A549 (cell line): Measurements from ENCODE around the gene PCDHGB7. TPM values are rescaled to one million over a fixed set of nuclear protein-coding genes. Genes with fewer than 3 reads are reported as not detected.
"Not testable (repeated sequence)": the region's sequence is repeated elsewhere in the genome, so short reads cannot be mapped to it uniquely, and the experiment has no call there.

Experiments used
- ATAC-seq, 2 experiments: fragments of 200-7000 bp in 1 of 2; fragments of >200 bp in 1 of 2; cut with Nextera tagmentation in 1 of 2; cut with Tn5 transposase in 1 of 2; 3 replicates each; pipeline versions ENCODE4 v1.8.0 to v1.9.1; 2018 to 2020; ENCODE audit warnings: mild to moderate bottlenecking in 1 of 2, moderate library complexity in 1 of 2
- CTCF ChIA-PET: fragments of 300-600 bp; sonication (Branson Sonifier 250); formaldehyde crosslinking; extraction: SDS; loops from one replicate; lab custom pipeline; 2021; ENCODE audit warnings: antibody characterized with exemption, inconsistent platforms; lab: Yijun Ruan, JAX
- POLR2A ChIA-PET: fragments of 350-600 bp; formaldehyde crosslinking; extraction: SDS; loops from one replicate; lab custom pipeline; 2021; ENCODE audit warnings: antibody characterized with exemption, inconsistent platforms; lab: Yijun Ruan, JAX
- DNase-seq, 2 experiments: peaks; one replicate each; pipeline versions ENCODE4 v3.0.0 to v3.0.0-alpha.2; 2011 to 2016; ENCODE audit warnings: low read depth in 1 of 2, low spot score in 1 of 2
- FAIRE-seq: peaks from 2 replicates; lab custom pipeline; 2011; peaks lifted over from hg19 to GRCh38; lab: Jason Lieb, UNC
- H3K27ac ChIP-seq, 2 experiments: fragments of >200 bp; sonication (Bioruptor Twin); formaldehyde crosslinking; 3 replicates each; pipeline ENCODE4 v1.5.1; 2016 to 2017
- H3K4me1 ChIP-seq: fragments of >200 bp; sonication (Bioruptor Twin); formaldehyde crosslinking; 3 replicates; pipeline ENCODE4 v1.6.1; 2016
- H3K4me2 ChIP-seq: fragments of >200 bp; sonication (Bioruptor Twin); formaldehyde crosslinking; 3 replicates; pipeline ENCODE4 v1.6.1; 2016
- H3K4me3 ChIP-seq: fragments of >200 bp; sonication (Bioruptor Twin); formaldehyde crosslinking; 3 replicates; pipeline ENCODE4 v1.5.1; 2016
- H3K9me3 ChIP-seq: fragments of >200 bp; sonication (Bioruptor Twin); formaldehyde crosslinking; 3 replicates; pipeline ENCODE4 v1.6.1; 2016
- CBX2 ChIP-seq: fragments of 200-600 bp; sonication (generic); IDR thresholded peaks from 2 replicates; pipeline ENCODE4 v1.6.1; 2016; ENCODE audit warnings: low read depth, mild to moderate bottlenecking, borderline replicate concordance
- CHD2 ChIP-seq: fragments of 150-350 bp; IDR thresholded peaks from 2 replicates; pipeline ENCODE4 v1.6.1; 2014; ENCODE audit warnings: low read length; ENCODE audit not compliant: partially characterized antibody
- EP300 ChIP-seq, 2 experiments: fragments of >200 bp; sonication (Bioruptor Twin); formaldehyde crosslinking; IDR thresholded peaks; 2 replicates in 1 of 2; 3 replicates in 1 of 2; pipeline ENCODE4 v1.6.1; 2016 to 2017
- HOXB5 ChIP-seq: fragments of 250-450 bp; sonication (Bioruptor Pico); IDR thresholded peaks from 2 replicates; pipeline ENCODE4 v1.5.0; 2020; ENCODE audit warnings: mild to moderate bottlenecking, moderate library complexity
- JUNB ChIP-seq: fragments of >200 bp; sonication (Bioruptor Twin); formaldehyde crosslinking; IDR thresholded peaks from 2 replicates; pipeline ENCODE4 v1.6.1; 2016
- NFE2L2 ChIP-seq: fragments of 150-350 bp; conservative IDR thresholded peaks from 2 replicates; pipeline ENCODE4 v1.6.1; 2014; ENCODE audit warnings: low read length
- RAD21 ChIP-seq, 2 experiments: fragments of >200 bp in 1 of 2; sonication (Bioruptor Twin) in 1 of 2; formaldehyde crosslinking in 1 of 2; IDR thresholded peaks in 1 of 2; conservative IDR thresholded peaks in 1 of 2; 2 replicates in 1 of 2; 3 replicates in 1 of 2; pipeline ENCODE4 v1.6.1; 2012 to 2018; ENCODE audit warnings: inconsistent platforms in 1 of 2
- RFX5 ChIP-seq: fragments of 450-650 bp; IDR thresholded peaks from 2 replicates; pipeline ENCODE4 v1.7.1; 2014; ENCODE audit warnings: antibody characterized with exemption, mild to moderate bottlenecking, moderate library complexity
- TFCP2L1 ChIP-seq: fragments of 250-450 bp; sonication (Bioruptor Pico); IDR thresholded peaks from 2 replicates; pipeline ENCODE4 v1.5.0; 2021; ENCODE audit warnings: mild to moderate bottlenecking
- WGBS: methylation state at CpG from one replicate; pipeline ENCODE4 v1.1.6; 2017; ENCODE audit errors: missing lambda C conversion rate; 5-methylcytosine and 5-hydroxymethylcytosine counted together
- polyA plus RNA-seq, 4 experiments: library from polyadenylated mRNA; depleted of rRNA in 3 of 4; stranded (reverse); fragments of >200 nt; fragmentation: RNase III in 1 of 4; extraction: RNeasy Plus Mini Kit Qiagen cat#74134 plus additional on column Dnase treatment in 1 of 4; gene quantifications; 2 replicates in 3 of 4; 3 replicates in 1 of 4; pipeline ENCODE4 v1.2.3, GENCODE V29; 2011 to 2017
- TF ChIP-seq, protein P1 (sequence below): fragments of 150-350 bp; IDR thresholded peaks from 2 replicates; pipeline ENCODE4 v1.6.1; 2014; ENCODE audit warnings: low read depth, mild to moderate bottlenecking, low read length
- TF ChIP-seq, protein P2 (sequence below): fragments of 450-650 bp; IDR thresholded peaks from 2 replicates; pipeline ENCODE4 v1.6.1; 2014; ENCODE audit warnings: antibody characterized with exemption
- TF ChIP-seq, protein P3 (sequence below): fragments of 250-450 bp; sonication (Bioruptor Pico); IDR thresholded peaks from 2 replicates; pipeline ENCODE4 v1.5.0; 2021; ENCODE audit warnings: mild to moderate bottlenecking, moderate library complexity, borderline replicate concordance

PCDHGB7 gene
- polyA plus RNA-seq, 2 of the 4 experiments (the other 2 are of a cell fraction): 0.06 to 0.14 TPM

DNA sequence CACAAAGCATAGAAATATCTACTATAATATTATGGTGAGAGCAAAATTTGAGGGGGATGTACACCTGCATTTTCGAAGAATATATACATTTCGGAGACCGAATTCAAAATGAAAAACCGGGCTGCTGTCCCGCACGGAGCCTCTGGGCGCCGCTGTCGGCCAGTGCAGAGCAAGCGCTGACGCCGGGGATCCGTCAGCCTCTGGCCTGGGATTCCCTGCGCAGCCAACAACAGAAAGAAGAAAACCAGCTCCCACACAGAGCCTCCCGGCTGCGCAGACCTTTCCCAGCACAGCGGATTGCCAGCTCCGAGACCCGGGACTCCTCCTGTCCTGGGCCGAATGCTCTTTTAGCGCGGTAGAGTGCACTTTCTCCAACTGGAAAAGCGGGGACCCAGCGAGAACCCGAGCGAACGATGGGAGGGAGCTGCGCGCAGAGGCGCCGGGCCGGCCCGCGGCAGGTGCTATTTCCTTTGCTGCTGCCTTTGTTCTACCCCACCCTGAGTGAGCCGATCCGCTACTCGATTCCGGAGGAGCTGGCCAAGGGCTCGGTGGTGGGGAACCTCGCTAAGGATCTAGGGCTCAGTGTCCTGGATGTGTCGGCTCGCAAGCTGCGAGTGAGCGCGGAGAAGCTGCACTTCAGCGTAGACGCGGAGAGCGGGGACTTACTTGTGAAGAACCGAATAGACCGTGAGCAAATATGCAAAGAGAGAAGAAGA, 9.5 kb upstream of the PCDHGB7 start, which contains the start of gene PCDHGB6:
TSS of gene PCDHGB6 (plus strand) at position 232 of the 716 bp plus-strand sequence. CDS start at position 414, 182 bp downstream.
- peaks cover 60% of the 10 kb centered on the region for H3K9me3 ChIP-seq
- H3K4me3 ChIP-seq: not testable (repeated sequence)
- CTCF ChIA-PET: interaction anchor here (1.3 to 1.5 kb wide), 3 partner anchors 9 to 156 kb away, joined by 4 to 5 read pairs (median 4); partner anchors contain the start of gene PCDHGA11
- peak in 1 of 2 experiments; percentile 80; a peak in 3 of 6 replicates for ATAC-seq
- 61% methylated on average over 35 of the region's 51 CpGs for WGBS
- peak in 1 of 2 experiments; percentile 27; a peak in 2 of 5 replicates for TF ChIP-seq RAD21 (conservative IDR thresholded peaks at IDR 0.05 in 1 of 2, IDR thresholded peaks at IDR 0.05 in 1 of 2)
- TF ChIP-seq, all 56 proteins: peak for 1; not testable (repeated sequence) for 55
- H3K27ac ChIP-seq, FAIRE-seq, H3K4me2 ChIP-seq, H3K4me1 ChIP-seq, POLR2A ChIA-PET: not testable (repeated sequence)
- DNase-seq: peak in 1 of 2 experiments; percentile 13

DNA sequence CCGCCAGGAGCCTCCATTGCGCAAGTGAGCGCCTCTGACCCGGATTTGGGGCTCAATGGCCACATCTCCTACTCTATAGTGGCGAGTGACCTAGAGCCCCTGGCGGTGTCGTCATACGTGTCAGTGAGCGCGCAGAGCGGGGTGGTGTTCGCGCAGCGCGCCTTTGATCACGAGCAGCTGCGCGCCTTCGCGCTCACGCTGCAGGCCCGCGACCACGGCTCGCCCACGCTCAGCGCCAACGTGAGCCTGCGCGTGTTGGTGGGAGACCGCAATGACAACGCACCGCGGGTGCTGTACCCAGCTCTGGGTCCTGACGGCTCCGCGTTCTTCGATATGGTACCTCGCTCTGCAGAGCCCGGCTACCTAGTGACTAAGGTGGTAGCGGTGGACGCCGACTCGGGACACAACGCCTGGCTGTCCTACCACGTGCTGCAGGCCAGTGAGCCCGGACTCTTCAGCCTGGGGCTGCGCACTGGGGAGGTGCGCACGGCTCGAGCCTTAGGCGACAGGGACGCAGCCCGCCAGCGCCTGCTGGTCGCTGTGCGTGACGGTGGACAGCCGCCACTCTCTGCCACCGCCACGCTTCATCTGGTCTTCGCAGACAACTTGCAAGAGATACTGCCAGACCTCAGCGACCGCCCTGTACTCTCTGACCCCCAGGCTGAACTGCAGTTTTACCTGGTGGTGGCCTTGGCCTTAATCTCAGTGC, 7.7 kb upstream of the PCDHGB7 start:
- Histone ChIP-seq H3K27ac (no peak overlapping the region), H3K4me2 (no peak overlapping the region), H3K4me3 (no peak overlapping the region), H3K9me3 (peaks cover 50% of the 10 kb centered on the region), H3K4me1 (no peaks in the 10 kb centered on the region)
- FAIRE-seq (no peak), DNase-seq (no peak), ATAC-seq (no peak)
- WGBS: 87% methylated on average over 61 of the region's 64 CpGs
- TF ChIP-seq, protein P1, sequence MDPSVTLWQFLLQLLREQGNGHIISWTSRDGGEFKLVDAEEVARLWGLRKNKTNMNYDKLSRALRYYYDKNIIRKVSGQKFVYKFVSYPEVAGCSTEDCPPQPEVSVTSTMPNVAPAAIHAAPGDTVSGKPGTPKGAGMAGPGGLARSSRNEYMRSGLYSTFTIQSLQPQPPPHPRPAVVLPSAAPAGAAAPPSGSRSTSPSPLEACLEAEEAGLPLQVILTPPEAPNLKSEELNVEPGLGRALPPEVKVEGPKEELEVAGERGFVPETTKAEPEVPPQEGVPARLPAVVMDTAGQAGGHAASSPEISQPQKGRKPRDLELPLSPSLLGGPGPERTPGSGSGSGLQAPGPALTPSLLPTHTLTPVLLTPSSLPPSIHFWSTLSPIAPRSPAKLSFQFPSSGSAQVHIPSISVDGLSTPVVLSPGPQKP: no peak
- TF ChIP-seq TFCP2L1 (CRISPR knock-in tag) (no peak), EP300 (IDR thresholded peaks at IDR 0.05) (no peak), RFX5 (no peak), HOXB5 (CRISPR knock-in tag) (no peak), JUNB (no peak)
- TF ChIP-seq, protein P2, sequence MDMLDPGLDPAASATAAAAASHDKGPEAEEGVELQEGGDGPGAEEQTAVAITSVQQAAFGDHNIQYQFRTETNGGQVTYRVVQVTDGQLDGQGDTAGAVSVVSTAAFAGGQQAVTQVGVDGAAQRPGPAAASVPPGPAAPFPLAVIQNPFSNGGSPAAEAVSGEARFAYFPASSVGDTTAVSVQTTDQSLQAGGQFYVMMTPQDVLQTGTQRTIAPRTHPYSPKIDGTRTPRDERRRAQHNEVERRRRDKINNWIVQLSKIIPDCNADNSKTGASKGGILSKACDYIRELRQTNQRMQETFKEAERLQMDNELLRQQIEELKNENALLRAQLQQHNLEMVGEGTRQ: no peak
- TF ChIP-seq, protein P3, sequence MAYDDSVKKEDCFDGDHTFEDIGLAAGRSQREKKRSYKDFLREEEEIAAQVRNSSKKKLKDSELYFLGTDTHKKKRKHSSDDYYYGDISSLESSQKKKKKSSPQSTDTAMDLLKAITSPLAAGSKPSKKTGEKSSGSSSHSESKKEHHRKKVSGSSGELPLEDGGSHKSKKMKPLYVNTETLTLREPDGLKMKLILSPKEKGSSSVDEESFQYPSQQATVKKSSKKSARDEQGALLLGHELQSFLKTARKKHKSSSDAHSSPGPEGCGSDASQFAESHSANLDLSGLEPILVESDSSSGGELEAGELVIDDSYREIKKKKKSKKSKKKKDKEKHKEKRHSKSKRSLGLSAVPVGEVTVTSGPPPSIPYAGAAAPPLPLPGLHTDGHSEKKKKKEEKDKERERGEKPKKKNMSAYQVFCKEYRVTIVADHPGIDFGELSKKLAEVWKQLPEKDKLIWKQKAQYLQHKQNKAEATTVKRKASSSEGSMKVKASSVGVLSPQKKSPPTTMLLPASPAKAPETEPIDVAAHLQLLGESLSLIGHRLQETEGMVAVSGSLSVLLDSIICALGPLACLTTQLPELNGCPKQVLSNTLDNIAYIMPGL: no peak
- ChIA-PET POLR2A (no interaction called here), CTCF (no interaction called here)

DNA sequence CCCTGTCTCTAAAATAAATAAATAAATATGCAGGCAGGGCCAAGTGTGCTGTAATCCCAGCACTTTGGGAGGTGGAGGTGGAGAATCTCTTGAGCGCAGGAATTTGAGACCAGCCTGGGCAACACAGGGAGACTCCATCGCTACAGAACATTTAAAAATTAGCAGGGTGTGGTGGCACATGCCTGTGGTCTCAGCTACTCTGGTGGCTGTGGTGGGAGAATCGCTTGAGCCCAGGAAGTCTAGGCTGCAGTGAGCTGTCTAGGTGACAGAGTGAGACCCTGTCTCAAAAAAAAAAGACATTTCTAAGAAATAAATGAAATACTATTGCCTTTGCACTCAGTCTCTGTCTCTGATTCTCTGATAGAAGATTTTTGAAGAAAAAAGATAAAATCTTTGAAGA, 5.9 kb upstream of the PCDHGB7 start:
- Histone ChIP-seq H3K4me3 (no peak overlapping the region), H3K27ac (no peak overlapping the region)
- DNase-seq (no peak), ATAC-seq (no peak), FAIRE-seq (no peak)
- POLR2A ChIA-PET: no interaction called here
- 48% methylated on average over 3 of the region's 3 CpGs for WGBS
- TF ChIP-seq CBX2 (no peak), CHD2 (no peak), NFE2L2 (no peak)
- TF ChIP-seq, all 56 proteins: peak for 0
- no peak overlapping the region for H3K4me2 ChIP-seq
- peaks cover 36% of the 10 kb centered on the region for H3K9me3 ChIP-seq
- CTCF ChIA-PET: interaction anchor here (1.0 kb wide), 1 partner anchor 113 kb away, joined by 4 read pairs; no protein-coding TSS in a partner anchor
- H3K4me1 ChIP-seq: no peaks in the 10 kb centered on the region
